K562 (cell line): ENCODE measurements around the gene SLIRP. TPM values are rescaled to one million over a fixed set of nuclear protein-coding genes. Genes with fewer than 3 reads are reported as not detected.

Experiments used
- ATAC-seq: fragments of 200-7000 bp; cut with Tn5 transposase; 3 replicates; pipeline ENCODE4 v1.9.1; 2020; ENCODE audit warnings: moderate library complexity
- BruUV-seq: library from RNA; stranded (reverse); fragments of 400-500 nt; replicated peaks from 2 replicates; lab custom pipeline; 2021; lab: Mats Ljungman, UMichigan
- CTCF ChIA-PET: fragments of 300-600 bp; formaldehyde crosslinking; extraction: SDS; loops from one replicate; lab custom pipeline; 2021; ENCODE audit warnings: low intra/inter-chr PET ratio; lab: Yijun Ruan, JAX
- POLR2A ChIA-PET: fragments of 300-600, 350-650 bp; sonication (Branson Sonifier 250); formaldehyde crosslinking; extraction: SDS; loops from one replicate; lab custom pipeline; 2021; ENCODE audit warnings: antibody characterized with exemption, inconsistent platforms; lab: Yijun Ruan, JAX
- DNase-seq, 4 experiments: peaks; one replicate each; pipeline versions ENCODE4 v3.0.0 to v3.0.0-alpha.2; 2011 to 2018; ENCODE audit warnings: low spot score in 3 of 4, mixed read lengths in 3 of 4; ENCODE audit errors: extremely low read depth in 1 of 4
- FAIRE-seq: peaks from 2 replicates; lab custom pipeline; 2011; peaks lifted over from hg19 to GRCh38; lab: Jason Lieb, UNC
- H2AFZ ChIP-seq: 2 replicates; pipeline ENCODE4 v1.6.0; 2011; ENCODE audit warnings: low read depth, low read length, control low read depth, inconsistent platforms
- H3K27ac ChIP-seq: fragments of 200-600 bp; 3 replicates; pipeline ENCODE4 v1.8.0; 2011; ENCODE audit warnings: low read depth, mild to moderate bottlenecking, control low read depth, inconsistent platforms, low read length, moderate library complexity, mixed read lengths; ENCODE audit errors: extremely low read depth
- H3K27me3 ChIP-seq, 2 experiments: fragments of 300-600 bp in 1 of 2; 2 replicates in 1 of 2; 3 replicates in 1 of 2; pipeline versions ENCODE4 v1.6.0 to v1.8.0; 2011; ENCODE audit warnings: inconsistent platforms in 2 of 2, low read length in 2 of 2, mild to moderate bottlenecking in 1 of 2, mixed read lengths in 1 of 2, moderate library complexity in 1 of 2; ENCODE audit not compliant: control insufficient read depth in 2 of 2, insufficient read depth in 2 of 2
- H3K36me3 ChIP-seq: fragments of 300-600 bp; 3 replicates; pipeline ENCODE4 v1.8.0; 2011; ENCODE audit warnings: mild to moderate bottlenecking, low read length, inconsistent platforms; ENCODE audit not compliant: control insufficient read depth, insufficient read depth
- H3K4me1 ChIP-seq, 2 experiments: fragments of 200-600 bp in 1 of 2; replicated peaks in 1 of 2; 2 replicates in 1 of 2; 3 replicates in 1 of 2; pipeline versions ENCODE4 v1.5.1 to v1.8.0; 2011; ENCODE audit warnings: inconsistent platforms in 2 of 2, low read length in 2 of 2, mild to moderate bottlenecking in 1 of 2, mixed read lengths in 1 of 2, moderate library complexity in 1 of 2; ENCODE audit not compliant: control insufficient read depth in 2 of 2, insufficient read depth in 2 of 2
- H3K4me2 ChIP-seq: 2 replicates; pipeline ENCODE4 v1.6.1; 2011; ENCODE audit warnings: low read length, control low read depth, inconsistent platforms, mixed read lengths; ENCODE audit not compliant: insufficient read depth
- H3K4me3 ChIP-seq: fragments of 200-600 bp; sonication (generic), shearing (Covaris generic); 2 replicates; pipeline ENCODE4 v1.5.1; 2016; ENCODE audit warnings: control low read depth, inconsistent platforms
- H3K79me2 ChIP-seq: fragments of 200-600 bp; 3 replicates; pipeline ENCODE4 v1.8.0; 2011; ENCODE audit warnings: low read length, inconsistent platforms; ENCODE audit not compliant: control insufficient read depth, insufficient read depth
- H3K9ac ChIP-seq, 2 experiments: 2 replicates each; pipeline versions ENCODE4 v1.6.0 to v1.6.1; 2011; ENCODE audit warnings: low read depth in 2 of 2, low read length in 2 of 2, control low read depth in 1 of 2, inconsistent platforms in 1 of 2, mild to moderate bottlenecking in 1 of 2, mixed read lengths in 1 of 2; ENCODE audit not compliant: insufficient read depth in 1 of 2
- H3K9me1 ChIP-seq: one replicate; pipeline ENCODE4 v1.6.0; 2011; ENCODE audit warnings: inconsistent platforms, mild to moderate bottlenecking, low read length, moderate library complexity; ENCODE audit not compliant: control insufficient read depth, insufficient read depth
- H3K9me3 ChIP-seq: replicated peaks from 2 replicates; pipeline ENCODE4 v1.5.1; 2011; ENCODE audit warnings: low read depth, low read length, inconsistent platforms; ENCODE audit not compliant: control insufficient read depth, insufficient read depth
- H4K20me1 ChIP-seq: replicated peaks from 2 replicates; pipeline ENCODE4 v1.6.1; 2011; ENCODE audit warnings: low read length, inconsistent platforms, mixed read lengths; ENCODE audit not compliant: control insufficient read depth, insufficient read depth
- TBL1XR1 ChIP-seq, 2 experiments: IDR thresholded peaks; 2 replicates each; pipeline ENCODE4 v1.6.1; 2012; ENCODE audit warnings: improper control_type of control experiment in 2 of 2, low read length in 2 of 2, mild to moderate bottlenecking in 1 of 2
- WGBS: fragments of 100-300 bp; shearing (Covaris generic); methylation state at CpG from one replicate; pipeline ENCODE4 v1.1.6; 2016; ENCODE audit warnings: low coverage, mixed read lengths; ENCODE audit not compliant: insufficient coverage; ENCODE audit errors: missing lambda C conversion rate; 5-methylcytosine and 5-hydroxymethylcytosine counted together
- in situ Hi-C: fragments of 300-500 bp; cut with MboI; formaldehyde crosslinking; loops from 4 replicates; pipeline ENCODE4 v1.15.0; 2018; ENCODE audit warnings: inconsistent platforms, mixed read lengths
- intact Hi-C: fragments of 100-400 bp; cut with micrococcal nuclease; formaldehyde crosslinking; loops from 2 replicates; pipeline ENCODE4 v1.14.2; 2022
- polyA plus RNA-seq, 8 experiments: library from polyadenylated mRNA; depleted of rRNA in 4 of 8; stranded (reverse) in 5 of 8; unstranded in 3 of 8; fragments of >200 nt; fragmentation: Nextera tagmentation in 2 of 8; fragmentation: Illumina TruSeq in 1 of 8; extraction: Ambion mirVana in 2 of 8; extraction: Trizol in 1 of 8; gene quantifications; 2 replicates each; pipeline versions ENCODE4 v1.2.1 to v1.2.3, GENCODE V29; 2011 to 2014; ENCODE audit warnings: inconsistent platforms in 1 of 8, missing spikeins in 1 of 8
- total RNA-seq, 7 experiments: library from RNA; depleted of rRNA in 6 of 7; stranded (reverse); fragments of >200 nt in 6 of 7; fragmentation: Illumina TruSeq in 2 of 7; extraction: Trizol in 2 of 7; gene quantifications; 2 replicates each; pipeline versions ENCODE4 v1.2.1 to v1.2.3, GENCODE V29; 2011 to 2021; ENCODE audit warnings: low replicate concordance in 1 of 7

Gene SLIRP
- total and polyA plus RNA-seq, 9 of the 15 experiments (the other 6 are each of a cell fraction or from before 2014, with no cell fraction given) = 251 to 1,905 (median 491) TPM

GRCh38 chr14:77752799-77753516 lies 45.1 kb downstream of the SLIRP start:
- intact Hi-C loops = no loop called here
- DNase-seq = no peak
- Histone ChIP-seq H3K79me2 (peaks cover 51% of the 10 kb centered on the region), H3K9me3 (no peaks in the 10 kb centered on the region), H3K9me1 (no peaks in the 10 kb centered on the region), H3K27me3 (no peaks in the 10 kb centered on the region), H4K20me1 (no peaks in the 10 kb centered on the region), H3K27ac (no peak overlapping the region), H2AFZ (no peak overlapping the region), H3K4me3 (no peak overlapping the region)
- WGBS = 83% methylated on average over 3 of the region's 3 CpGs
- CTCF ChIA-PET = interaction anchor here (0.7 kb wide), 1 partner anchor 11 kb away, joined by 3 read pairs; no protein-coding TSS in a partner anchor
- no TSS peak for BruUV-seq
- TF ChIP-seq TBL1XR1 (IDR thresholded peaks at IDR 0.05; ENCODE audit: low read length in 2 of 2) = no peak
- TF ChIP-seq, all 486 proteins: peak for 0
- H3K4me2 ChIP-seq = no peak overlapping the region
- in situ Hi-C loops = no loop called here
- no peak overlapping the region for H3K9ac ChIP-seq
- peaks cover 80% of the 10 kb centered on the region for H3K36me3 ChIP-seq
- ATAC-seq (no peak), FAIRE-seq (peak; percentile 29)
- POLR2A ChIA-PET = interaction anchor here (0.7 to 0.8 kb wide), 2 partner anchors 8 to 13 kb away, joined by 3 to 4 read pairs; partner anchors contain the start of gene SNW1
- H3K4me1 ChIP-seq = no peaks in the 10 kb centered on the region; a peak in 1 of 5 replicates
